Dendritic cell treated with granulocyte-macrophage colony-stimulating factor and Interleukin-4, amounts not matched to agents 40 ng/mL and 50 ng/mL, for 4 days (primary cell): Measurements from ENCODE around the gene AIPL1.

Source experiments
- H3K27ac Mint-ChIP-seq: one replicate; pipeline ENCODE4 v1.8.0; 2022; ENCODE audit warnings: mild to moderate bottlenecking, mixed read lengths
- H3K27me3 Mint-ChIP-seq: one replicate; pipeline ENCODE4 v1.8.0; 2022; ENCODE audit warnings: mild to moderate bottlenecking, mixed read lengths
- H3K36me3 Mint-ChIP-seq: one replicate; pipeline ENCODE4 v1.8.0; 2022; ENCODE audit warnings: low read depth, mixed read lengths
- H3K4me1 Mint-ChIP-seq: one replicate; pipeline ENCODE4 v1.8.0; 2022; ENCODE audit warnings: low read depth, mixed read lengths
- H3K4me3 Mint-ChIP-seq: one replicate; pipeline ENCODE4 v1.8.0; 2022; ENCODE audit warnings: mild to moderate bottlenecking, moderate library complexity, mixed read lengths
- H3K9me3 Mint-ChIP-seq: one replicate; pipeline ENCODE4 v1.8.0; 2022; ENCODE audit warnings: mixed read lengths
- intact Hi-C: fragments of 100-400 bp; cut with micrococcal nuclease; formaldehyde crosslinking; loops from one replicate; pipeline ENCODE4 v1.15.0; 2022

The AIPL1 gene

GRCh38 chr17:6461792-6462524, 27.0 kb upstream of the AIPL1 start:
- H3K4me1 Mint-ChIP-seq = peaks cover 5% of the 10 kb centered on the region
- H3K27ac Mint-ChIP-seq = no peak overlapping the region
- H3K4me3 Mint-ChIP-seq = no peak overlapping the region
- H3K36me3 Mint-ChIP-seq = no peaks in the 10 kb centered on the region
- intact Hi-C loops = no loop called here
- no peaks in the 10 kb centered on the region for H3K9me3 Mint-ChIP-seq
- peaks cover 18% of the 10 kb centered on the region for H3K27me3 Mint-ChIP-seq

- intact Hi-C loops = no loop called here
- Mint-ChIP-seq H3K27me3 (peaks cover 24% of the 10 kb centered on the region), H3K27ac (no peak overlapping the region), H3K4me1 (peaks cover 12% of the 10 kb centered on the region), H3K4me3 (no peak overlapping the region), H3K36me3 (no peaks in the 10 kb centered on the region), H3K9me3 (no peaks in the 10 kb centered on the region)
Measured at GRCh38 chr17:6461246-6461645, 26.3 kb upstream of the AIPL1 start.

- H3K4me1 Mint-ChIP-seq = peaks cover 12% of the 10 kb centered on the region
- intact Hi-C loops = no loop called here
- H3K4me3 Mint-ChIP-seq = no peak overlapping the region
- no peak overlapping the region for H3K27ac Mint-ChIP-seq
- no peaks in the 10 kb centered on the region for H3K36me3 Mint-ChIP-seq
- H3K27me3 Mint-ChIP-seq = peaks cover 22% of the 10 kb centered on the region
- H3K9me3 Mint-ChIP-seq = no peaks in the 10 kb centered on the region
Measured at GRCh38 chr17:6460531-6461161, 25.7 kb upstream of the AIPL1 start.

GRCh38 chr17:6458460-6458950, 23.6 kb upstream of the AIPL1 start:
- no peak overlapping the region for H3K27ac Mint-ChIP-seq

DNA sequence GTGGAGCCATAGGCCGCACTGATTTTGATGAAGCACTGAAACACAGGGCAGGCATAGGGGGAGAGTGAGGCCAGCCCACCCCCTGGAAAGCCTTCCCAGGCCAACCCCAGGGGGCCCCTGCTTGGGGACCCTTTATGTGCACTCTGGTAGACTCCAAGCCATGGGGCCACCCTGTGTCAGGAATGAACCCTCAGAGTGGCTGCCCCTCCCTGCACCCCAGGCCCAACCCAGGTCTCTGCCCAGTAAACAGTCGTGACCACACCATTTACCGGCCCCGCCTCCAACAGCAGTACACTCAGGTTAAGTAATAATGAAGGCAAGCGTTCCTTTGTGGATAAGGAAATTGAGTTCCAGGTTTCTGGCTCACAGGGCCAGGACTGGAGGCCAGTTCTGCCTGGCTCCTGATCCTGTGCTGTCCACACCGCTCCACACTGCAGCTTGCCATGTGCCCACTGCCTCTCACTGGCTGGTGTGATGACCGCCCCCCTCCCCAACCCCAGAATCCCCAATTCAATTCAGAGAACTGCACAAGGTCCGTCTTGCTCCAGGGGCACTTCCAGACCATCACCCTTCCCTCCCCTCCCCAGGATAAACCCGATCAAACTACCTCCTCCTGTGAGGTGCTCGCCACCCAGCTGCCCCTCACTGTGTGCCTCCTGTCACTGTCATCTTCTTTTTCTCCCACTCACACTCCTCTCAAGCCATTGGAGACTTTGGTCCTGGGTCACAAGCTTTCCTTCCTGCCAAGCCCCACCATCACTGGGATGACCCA, 23.0 kb upstream of the AIPL1 start:
- Mint-ChIP-seq H3K4me3 (no peak overlapping the region), H3K27me3 (peaks cover 43% of the 10 kb centered on the region), H3K4me1 (peaks cover 16% of the 10 kb centered on the region), H3K36me3 (no peaks in the 10 kb centered on the region), H3K9me3 (no peaks in the 10 kb centered on the region), H3K27ac (no peak overlapping the region)
- intact Hi-C loops = no loop called here

More at GRCh38 chr17:6458460-6458950, 23.6 kb upstream of the AIPL1 start:
- Mint-ChIP-seq H3K9me3 (no peaks in the 10 kb centered on the region), H3K36me3 (no peaks in the 10 kb centered on the region), H3K27me3 (peaks cover 36% of the 10 kb centered on the region), H3K4me1 (peaks cover 16% of the 10 kb centered on the region), H3K4me3 (no peak overlapping the region)
- intact Hi-C loops = no loop called here

DNA sequence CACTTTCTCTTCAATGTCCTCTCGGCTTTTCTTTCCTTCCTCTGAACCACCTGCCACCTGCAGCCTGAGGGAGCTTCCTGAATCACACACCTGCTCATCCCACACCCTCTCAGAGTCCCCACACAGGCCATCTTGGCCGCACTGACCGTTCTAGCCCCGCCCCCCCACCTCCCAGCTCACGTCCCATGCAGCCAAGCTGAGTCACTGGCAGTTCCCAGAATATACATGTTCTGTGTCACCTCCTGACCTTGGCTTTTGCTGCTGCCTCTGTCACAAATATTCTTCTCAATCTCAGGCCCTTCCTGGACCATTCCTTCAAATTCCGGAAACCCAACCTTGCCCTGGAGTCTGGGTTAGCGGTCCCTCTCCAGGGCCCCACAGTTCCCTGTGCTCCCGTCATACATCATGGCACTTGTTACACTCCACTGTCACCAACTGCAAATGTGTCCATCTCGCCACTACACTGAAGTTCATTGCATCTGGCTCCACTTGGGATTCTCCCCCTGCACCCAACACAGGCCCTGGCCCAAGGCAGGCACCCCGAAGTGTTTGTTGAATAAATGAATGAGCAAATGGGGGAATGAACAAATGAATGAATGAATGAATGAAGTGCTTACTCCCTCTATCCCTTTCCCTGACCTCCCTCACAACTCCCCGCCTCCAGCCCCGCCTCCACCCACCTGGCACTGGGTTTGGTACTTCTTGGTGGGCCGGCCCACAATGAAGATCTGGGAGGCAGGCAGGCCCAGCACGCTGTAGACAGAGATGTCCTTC, 22.2 kb upstream of the AIPL1 start:
- intact Hi-C loops = no loop called here
- Mint-ChIP-seq H3K27me3 (peaks cover 42% of the 10 kb centered on the region), H3K9me3 (no peaks in the 10 kb centered on the region), H3K27ac (no peak overlapping the region), H3K4me3 (no peak overlapping the region), H3K36me3 (no peaks in the 10 kb centered on the region), H3K4me1 (peaks cover 16% of the 10 kb centered on the region)

- H3K4me1 Mint-ChIP-seq = peaks cover 16% of the 10 kb centered on the region
- H3K4me3 Mint-ChIP-seq = no peak overlapping the region
- no peak overlapping the region for H3K27ac Mint-ChIP-seq
- intact Hi-C loops = no loop called here
- H3K27me3 Mint-ChIP-seq = peaks cover 41% of the 10 kb centered on the region
- no peaks in the 10 kb centered on the region for H3K36me3 Mint-ChIP-seq
- no peaks in the 10 kb centered on the region for H3K9me3 Mint-ChIP-seq
Measured at GRCh38 chr17:6456321-6456720, 21.4 kb upstream of the AIPL1 start.

- H3K36me3 Mint-ChIP-seq = no peaks in the 10 kb centered on the region
- H3K27ac Mint-ChIP-seq = no peak overlapping the region
- H3K4me1 Mint-ChIP-seq = peaks cover 16% of the 10 kb centered on the region
- H3K4me3 Mint-ChIP-seq = no peak overlapping the region
- no peaks in the 10 kb centered on the region for H3K9me3 Mint-ChIP-seq
- intact Hi-C loops = no loop called here
- peaks cover 42% of the 10 kb centered on the region for H3K27me3 Mint-ChIP-seq
Measured at GRCh38 chr17:6455321-6455705, 20.4 kb upstream of the AIPL1 start.

- no peak overlapping the region for H3K4me3 Mint-ChIP-seq
- H3K27me3 Mint-ChIP-seq = peaks cover 42% of the 10 kb centered on the region
- peaks cover 16% of the 10 kb centered on the region for H3K4me1 Mint-ChIP-seq
- intact Hi-C loops = no loop called here
- H3K9me3 Mint-ChIP-seq = no peaks in the 10 kb centered on the region
- H3K27ac Mint-ChIP-seq = no peak overlapping the region
- no peaks in the 10 kb centered on the region for H3K36me3 Mint-ChIP-seq
Measured at GRCh38 chr17:6454495-6455320, 19.8 kb upstream of the AIPL1 start.

DNA sequence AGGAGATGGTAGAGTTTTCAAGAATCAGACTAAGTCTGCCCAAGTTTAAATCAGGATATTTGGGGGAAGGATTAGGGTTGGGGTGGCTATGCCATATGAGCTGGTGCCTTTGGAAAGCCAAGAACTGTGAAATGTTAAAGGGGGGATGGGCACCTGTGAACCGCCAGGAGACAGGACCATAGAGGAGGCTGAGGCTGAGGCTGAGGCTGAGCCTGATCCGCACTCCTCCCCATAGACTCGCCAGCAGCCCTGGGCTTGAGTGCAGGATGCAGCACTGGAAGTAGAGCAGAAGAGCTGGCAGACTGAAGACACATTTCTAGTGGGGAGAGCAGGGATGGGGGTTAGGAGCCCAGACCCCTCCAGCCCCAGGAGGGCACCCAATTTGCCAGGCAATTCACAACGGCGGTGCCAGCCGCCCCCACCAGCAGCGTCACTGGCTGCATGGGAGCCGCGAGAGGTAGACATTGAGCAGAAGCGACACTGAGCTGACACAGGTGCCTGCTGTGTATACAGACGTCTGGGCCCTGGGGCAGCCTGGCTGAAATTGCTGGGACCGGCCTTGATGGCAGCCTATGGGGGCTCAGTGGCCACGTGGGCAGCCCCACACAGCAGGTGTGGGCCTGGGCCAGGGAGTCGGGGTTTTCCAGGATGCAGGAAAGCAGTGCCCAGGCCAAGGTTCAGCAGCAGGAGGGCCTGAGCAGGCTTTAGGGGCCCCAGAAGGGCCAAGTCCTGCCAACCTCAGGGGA, 18.5 kb upstream of the AIPL1 start:
- Mint-ChIP-seq H3K4me3 (no peak overlapping the region), H3K36me3 (no peaks in the 10 kb centered on the region), H3K27ac (no peak overlapping the region), H3K27me3 (peaks cover 42% of the 10 kb centered on the region), H3K9me3 (no peaks in the 10 kb centered on the region), H3K4me1 (peaks cover 16% of the 10 kb centered on the region)
- intact Hi-C loops = no loop called here

GRCh38 chr17:6452471-6453266, 17.7 kb upstream of the AIPL1 start:
- H3K4me1 Mint-ChIP-seq = peaks cover 16% of the 10 kb centered on the region
- H3K27me3 Mint-ChIP-seq = peaks cover 42% of the 10 kb centered on the region
- H3K4me3 Mint-ChIP-seq = no peak overlapping the region
- H3K9me3 Mint-ChIP-seq = no peaks in the 10 kb centered on the region
- intact Hi-C loops = no loop called here
- no peak overlapping the region for H3K27ac Mint-ChIP-seq
- no peaks in the 10 kb centered on the region for H3K36me3 Mint-ChIP-seq
